Adrenal gland (tissue), 12 donors: ENCODE results near the gene UVRAG. TPM values are rescaled to one million over a fixed set of nuclear protein-coding genes. Genes with fewer than 3 reads are reported as not detected.

ENCODE experiments used
- DNase-seq, 7 donors: peaks; one replicate each; pipeline ENCODE4 v3.0.0-alpha.2; 2019 to 2020
- H3K27ac ChIP-seq, 5 donors: fragments of 200-600 bp; sonication (generic) in 4 of 5; 1 replicate in 3 of 5; 2 replicates in 2 of 5; pipeline versions ENCODE4 v1.5.1 to v1.8.0; 2016 to 2020; ENCODE audit warnings: mild to moderate bottlenecking in 1 of 5
- H3K27me3 ChIP-seq: fragments of 200-600 bp; 2 replicates; pipeline ENCODE4 v1.8.0; 2021
- H3K36me3 ChIP-seq, 2 donors: fragments of 200-600 bp; replicated peaks in 1 of 2; 1 replicate in 1 of 2; 2 replicates in 1 of 2; pipeline versions ENCODE4 v1.5.1 to v1.8.0; 2018 to 2022
- H3K4me1 ChIP-seq, 2 donors: fragments of 200-600 bp; replicated peaks in 1 of 2; 1 replicate in 1 of 2; 2 replicates in 1 of 2; pipeline versions ENCODE4 v1.5.1 to v1.8.0; 2018 to 2021
- H3K4me3 ChIP-seq, 4 donors: fragments of 200-600 bp; sonication (generic) in 3 of 4; one replicate each; pipeline ENCODE4 v1.5.1; 2016 to 2018
- H3K9me3 ChIP-seq, 3 donors: fragments of 200-600 bp; sonication (generic) in 1 of 3; replicated peaks in 1 of 3; 1 replicate in 2 of 3; 2 replicates in 1 of 3; pipeline versions ENCODE4 v1.5.1 to v1.8.0; 2016 to 2021
- POLR2A ChIP-seq, 2 donors: fragments of 450-650 bp; IDR thresholded peaks; one replicate each; pipeline ENCODE4 v1.6.1; 2017; ENCODE audit warnings: antibody characterized with exemption in 2 of 2, mild to moderate bottlenecking in 2 of 2, moderate library complexity in 1 of 2
- WGBS, 4 donors: extraction: QIAGEN DNeasy Blood & Tissue Kit in 2 of 4; methylation state at CpG; one replicate each; pipeline versions ENCODE4 v1.1.5 to v1.1.7; 2013 to 2017; 5-methylcytosine and 5-hydroxymethylcytosine counted together
- intact Hi-C, 2 donors: fragments of 100-400 bp; cut with DNase I; formaldehyde crosslinking; loops; one replicate each; pipeline versions ENCODE4 v1.14.1 to v1.15.0; 2022 to 2023
- polyA plus RNA-seq, 3 donors: library from polyadenylated mRNA; stranded (reverse); fragments of 200-250 nt in 2 of 3; fragments of 350-450 nt in 1 of 3; fragmentation: Illumina TruSeq in 1 of 3; extraction: RNeasy Lipid Tissue Mini Kit (QIAGEN cat#74804) in 1 of 3; gene quantifications; one replicate each; pipeline ENCODE4 v1.2.3, GENCODE V29; 2013 to 2014
- total RNA-seq, 9 donors: library from RNA; depleted of rRNA in 4 of 9; stranded (reverse); fragments of >200 nt in 4 of 9; fragments of 120-200 nt in 1 of 9; fragmentation: NEBNext Ultra II Directional in 1 of 9; extraction: Animal tissue kit (Norgen Biotek cat#: 25700) in 1 of 9; gene quantifications; one replicate each; pipeline versions ENCODE4 v1.1.0 to v1.2.4, GENCODE V29; 2013 to 2023
- TF ChIP-seq, protein P1 (sequence below), 6 experiments: fragments of 450-650 bp in 4 of 6; fragments of 200-600 bp in 2 of 6; sonication (generic) in 1 of 6; IDR thresholded peaks; 1 replicate in 5 of 6; 2 replicates in 1 of 6; pipeline versions ENCODE4 v1.5.1 to v1.8.0; 2016 to 2021; ENCODE audit warnings: antibody characterized with exemption in 6 of 6, mild to moderate bottlenecking in 2 of 6, moderate library complexity in 1 of 6
- donor health status: healthy with polysubstance abuse.
- donor health status: Bipolar disorder and iron deficiency.
- donor health status: DM: yes; HTN: yes; CAD: no.
- donor health status: DM: no; HTN: no; CAD: no.
- donor health status: DM: no; HTN: no; CAD: no.
- donor health status: DM: yes; HTN: yes; CAD: no.

UVRAG gene
- total and polyA plus RNA-seq, 12 donors: 10.9 to 61.4 (median 28.5) TPM

DNA sequence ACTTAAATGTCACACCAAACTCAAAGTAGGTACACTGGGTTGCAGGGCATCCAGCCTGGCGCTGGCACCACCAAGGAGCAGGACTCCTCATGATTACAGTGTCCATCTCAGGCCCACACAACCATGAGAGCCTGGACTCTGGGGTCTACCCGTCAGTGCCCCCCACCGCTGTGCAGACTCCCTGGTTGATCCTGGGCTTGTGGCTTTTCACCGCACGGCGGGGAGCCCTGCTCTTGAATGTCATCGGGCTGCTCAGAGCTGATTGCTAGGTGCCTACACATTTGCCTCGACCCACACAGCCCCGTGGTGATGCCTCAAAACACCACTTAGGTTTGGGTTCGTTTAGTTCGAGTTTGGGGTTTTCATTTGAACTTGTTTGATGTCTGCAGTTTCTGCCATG, 328.3 kb downstream of the UVRAG start:
- intact Hi-C loops: no loop called here
- Histone ChIP-seq H3K4me3 (no peak overlapping the region), H3K27me3 (no peaks in the 10 kb centered on the region), H3K27ac (no peak overlapping the region), H3K36me3 (peaks cover 0 to 18% of the 10 kb centered on the region in 2 donors), H3K4me1 (no peaks in the 10 kb centered on the region), H3K9me3 (no peaks in the 10 kb centered on the region)
- no peak for DNase-seq
- TF ChIP-seq POLR2A (IDR thresholded peaks at IDR 0.05): no peak
- TF ChIP-seq, protein P1, sequence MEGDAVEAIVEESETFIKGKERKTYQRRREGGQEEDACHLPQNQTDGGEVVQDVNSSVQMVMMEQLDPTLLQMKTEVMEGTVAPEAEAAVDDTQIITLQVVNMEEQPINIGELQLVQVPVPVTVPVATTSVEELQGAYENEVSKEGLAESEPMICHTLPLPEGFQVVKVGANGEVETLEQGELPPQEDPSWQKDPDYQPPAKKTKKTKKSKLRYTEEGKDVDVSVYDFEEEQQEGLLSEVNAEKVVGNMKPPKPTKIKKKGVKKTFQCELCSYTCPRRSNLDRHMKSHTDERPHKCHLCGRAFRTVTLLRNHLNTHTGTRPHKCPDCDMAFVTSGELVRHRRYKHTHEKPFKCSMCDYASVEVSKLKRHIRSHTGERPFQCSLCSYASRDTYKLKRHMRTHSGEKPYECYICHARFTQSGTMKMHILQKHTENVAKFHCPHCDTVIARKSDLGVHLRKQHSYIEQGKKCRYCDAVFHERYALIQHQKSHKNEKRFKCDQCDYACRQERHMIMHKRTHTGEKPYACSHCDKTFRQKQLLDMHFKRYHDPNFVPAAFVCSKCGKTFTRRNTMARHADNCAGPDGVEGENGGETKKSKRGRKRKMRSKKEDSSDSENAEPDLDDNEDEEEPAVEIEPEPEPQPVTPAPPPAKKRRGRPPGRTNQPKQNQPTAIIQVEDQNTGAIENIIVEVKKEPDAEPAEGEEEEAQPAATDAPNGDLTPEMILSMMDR (IDR thresholded peaks at IDR 0.05): no peak
- 92 to 94% (median 93%) methylated on average over 10 to 11 of the region's 11 CpGs for WGBS, 4 donors

DNA sequence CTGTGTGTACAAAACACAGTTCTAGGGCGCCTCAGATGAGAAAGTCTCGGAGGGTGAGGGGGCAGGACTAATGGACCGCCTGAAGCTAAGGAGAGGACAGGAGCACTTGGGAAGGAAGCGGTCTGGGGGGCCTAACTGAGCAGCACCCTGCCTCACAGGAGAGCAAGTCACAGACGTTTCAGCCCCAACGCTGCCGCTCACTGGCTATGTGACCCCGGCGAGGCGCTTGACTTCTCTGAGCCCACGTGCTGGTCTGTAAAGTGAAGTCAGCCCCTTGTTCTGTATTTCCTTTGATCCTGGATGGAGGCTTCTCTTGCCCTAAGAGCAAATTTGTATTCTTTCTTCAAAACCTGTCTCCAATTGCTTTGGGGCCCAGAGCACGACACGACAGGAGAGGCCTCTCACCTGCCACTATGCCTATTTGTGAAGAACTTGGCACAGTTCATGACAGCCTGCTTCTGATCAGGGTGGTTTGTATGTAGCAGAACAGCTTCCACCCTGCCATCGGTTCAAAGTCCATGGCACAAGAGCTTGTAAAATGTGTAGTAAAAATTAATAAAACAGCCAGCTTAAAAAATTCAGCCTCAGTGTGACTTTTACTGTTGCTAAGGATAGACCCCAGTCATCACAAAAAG, 332.2 kb downstream of the UVRAG start:
- Histone ChIP-seq H3K27ac (no peak overlapping the region), H3K36me3 (peaks cover 0 to 9% of the 10 kb centered on the region in 2 donors), H3K4me1 (peaks cover 0 to 4% of the 10 kb centered on the region in 2 donors), H3K9me3 (no peaks in the 10 kb centered on the region), H3K4me3 (no peak overlapping the region), H3K27me3 (no peaks in the 10 kb centered on the region)
- TF ChIP-seq, protein P1 (IDR thresholded peaks at IDR 0.05): no peak
- TF ChIP-seq POLR2A (IDR thresholded peaks at IDR 0.05): no peak
- intact Hi-C loops: no loop called here
- DNase-seq: no peak
- WGBS, 4 donors: 89 to 94% (median 93%) methylated on average over 14 of the region's 14 CpGs

DNA sequence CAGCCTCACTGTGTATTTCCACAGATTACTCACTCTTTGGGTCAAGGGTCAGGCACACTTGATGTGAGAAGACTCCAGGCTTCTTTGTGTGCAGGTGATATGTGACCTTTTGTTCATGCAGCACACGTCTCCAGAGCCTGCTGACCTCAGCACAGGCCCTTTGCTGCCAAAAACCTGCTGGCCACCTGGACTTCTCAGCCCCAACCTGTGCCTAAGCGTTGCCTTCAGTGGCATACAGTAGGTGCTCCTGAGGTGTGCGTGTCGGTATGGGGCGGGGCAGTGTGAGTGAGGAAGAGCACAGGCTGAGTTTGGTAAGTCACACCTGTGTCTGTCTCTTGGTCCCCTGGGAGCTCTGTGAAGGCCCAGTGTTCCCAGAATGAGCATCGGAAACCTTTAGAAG, 333.2 kb downstream of the UVRAG start:
- TF ChIP-seq POLR2A (IDR thresholded peaks at IDR 0.05): no peak
- TF ChIP-seq, protein P1 (IDR thresholded peaks at IDR 0.05): no peak
- Histone ChIP-seq H3K27me3 (no peaks in the 10 kb centered on the region), H3K4me3 (no peak overlapping the region), H3K4me1 (peaks cover 9 to 10% of the 10 kb centered on the region in 2 donors), H3K36me3 (no peaks in the 10 kb centered on the region), H3K9me3 (no peaks in the 10 kb centered on the region), H3K27ac (no peak overlapping the region)
- WGBS, 4 donors: 89 to 97% (median 91%) methylated on average over 4 to 6 of the region's 6 CpGs
- DNase-seq: no peak
- intact Hi-C loops: no loop called here

DNA sequence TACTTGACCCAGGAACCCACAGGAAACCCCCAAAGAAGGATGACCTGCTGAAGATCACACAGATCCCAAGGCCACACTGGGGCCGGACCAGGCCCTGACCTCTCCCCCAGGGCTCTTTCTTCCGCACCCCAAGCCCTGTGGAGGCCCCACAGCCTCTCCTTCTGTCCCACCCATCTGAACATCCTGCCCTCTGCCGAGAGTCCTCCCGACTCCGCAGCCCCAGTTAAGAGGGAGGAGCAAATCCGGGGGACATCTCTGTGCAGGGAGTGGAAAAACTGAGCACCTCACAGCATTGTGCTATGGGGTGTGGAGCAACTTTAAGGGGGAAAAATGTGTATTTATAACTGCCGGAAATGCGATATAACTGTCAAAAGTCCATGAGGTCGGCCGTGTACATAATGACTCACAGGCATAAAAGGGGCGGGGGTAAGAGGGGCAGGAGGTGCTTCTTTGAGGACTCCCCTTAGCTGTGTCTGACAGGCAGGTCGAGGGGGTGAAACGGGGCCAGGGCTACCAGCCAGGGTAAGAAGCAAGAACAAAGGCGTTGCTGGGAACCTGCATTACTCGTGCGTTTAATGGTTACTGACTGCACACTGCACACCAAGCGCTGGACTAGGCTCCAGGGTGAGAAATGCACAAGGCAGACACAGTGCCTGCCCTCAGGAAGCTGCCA, 334.1 kb downstream of the UVRAG start:
- Histone ChIP-seq H3K9me3 (no peaks in the 10 kb centered on the region), H3K36me3 (no peaks in the 10 kb centered on the region), H3K27me3 (no peaks in the 10 kb centered on the region), H3K4me3 (no peak overlapping the region), H3K27ac (no peak overlapping the region), H3K4me1 (peaks cover 17% of the 10 kb centered on the region in 2 donors)
- WGBS, 4 donors: 74 to 91% (median 85%) methylated on average over 17 of the region's 17 CpGs
- peak in 1 of 7 donors; percentile 6 for DNase-seq
- TF ChIP-seq, protein P1 (IDR thresholded peaks at IDR 0.05): no peak
- no peak for TF ChIP-seq POLR2A (IDR thresholded peaks at IDR 0.05)
- intact Hi-C loops: no loop called here
